Measurements from ENCODE around the gene VMP1. TPM values are rescaled to one million over a fixed set of nuclear protein-coding genes. Genes with fewer than 3 reads are reported as not detected.
"Not testable (repeated sequence)": the region's sequence is repeated elsewhere in the genome, so short reads cannot be mapped to it uniquely, and the experiment has no call there.

VMP1 gene
- total RNA-seq, 1 experiment from 2014 or later: 107 TPM

DNA sequence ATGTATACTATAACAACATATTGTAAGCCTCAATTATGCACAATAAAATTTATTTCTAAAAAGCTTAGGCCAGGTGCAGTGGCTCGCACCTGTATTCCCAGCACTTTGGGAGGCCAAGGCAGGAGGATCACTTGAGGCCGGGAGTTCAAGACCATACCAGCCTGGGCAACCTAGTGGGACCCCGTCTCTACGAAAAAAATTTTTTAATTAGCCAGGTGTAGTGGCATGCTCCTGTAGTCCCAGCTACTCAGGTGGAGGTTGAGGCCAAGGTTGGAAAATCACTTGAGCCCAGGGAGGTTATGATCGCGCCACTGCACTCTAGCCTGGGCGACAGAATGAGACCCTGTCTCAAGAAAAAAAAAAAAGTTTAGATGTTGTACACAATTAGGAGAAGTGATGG, 45.5 kb downstream of the VMP1 start:
- intact Hi-C loops (cut with micrococcal nuclease; ENCODE audit: unreplicated experiment): loop anchor here (1.0 to 2.0 kb wide), 2 partner anchors 86 to 106 kb away; no protein-coding TSS in a partner anchor
- no peaks in the 10 kb centered on the region for H3K27me3 ChIP-seq (replicated peaks; ENCODE audit: insufficient read depth, low read depth, low read length, poor library complexity)
- H3K27ac ChIP-seq (ENCODE audit: low read depth, low read length, poor library complexity, severe bottlenecking): no peak overlapping the region
- BruUV-seq (replicated peaks): no TSS peak
- POLR2A ChIA-PET (ENCODE audit: low non-redundant PET): no interaction called here
- H3K4me3 ChIP-seq (ENCODE audit: low read depth, low read length, poor library complexity, severe bottlenecking): no peak overlapping the region
- no peak for TF ChIP-seq EZH2 (IDR thresholded peaks at IDR 0.05; ENCODE audit: borderline replicate concordance, low read depth, low read length, poor library complexity, severe bottlenecking)
- TF ChIP-seq, protein P1, sequence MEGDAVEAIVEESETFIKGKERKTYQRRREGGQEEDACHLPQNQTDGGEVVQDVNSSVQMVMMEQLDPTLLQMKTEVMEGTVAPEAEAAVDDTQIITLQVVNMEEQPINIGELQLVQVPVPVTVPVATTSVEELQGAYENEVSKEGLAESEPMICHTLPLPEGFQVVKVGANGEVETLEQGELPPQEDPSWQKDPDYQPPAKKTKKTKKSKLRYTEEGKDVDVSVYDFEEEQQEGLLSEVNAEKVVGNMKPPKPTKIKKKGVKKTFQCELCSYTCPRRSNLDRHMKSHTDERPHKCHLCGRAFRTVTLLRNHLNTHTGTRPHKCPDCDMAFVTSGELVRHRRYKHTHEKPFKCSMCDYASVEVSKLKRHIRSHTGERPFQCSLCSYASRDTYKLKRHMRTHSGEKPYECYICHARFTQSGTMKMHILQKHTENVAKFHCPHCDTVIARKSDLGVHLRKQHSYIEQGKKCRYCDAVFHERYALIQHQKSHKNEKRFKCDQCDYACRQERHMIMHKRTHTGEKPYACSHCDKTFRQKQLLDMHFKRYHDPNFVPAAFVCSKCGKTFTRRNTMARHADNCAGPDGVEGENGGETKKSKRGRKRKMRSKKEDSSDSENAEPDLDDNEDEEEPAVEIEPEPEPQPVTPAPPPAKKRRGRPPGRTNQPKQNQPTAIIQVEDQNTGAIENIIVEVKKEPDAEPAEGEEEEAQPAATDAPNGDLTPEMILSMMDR (conservative IDR thresholded peaks at IDR 0.05; ENCODE audit: low read depth, low read length): no peak
- no peak for DNase-seq (ENCODE audit: low spot score)
- CTCF ChIA-PET: interaction anchor here (0.6 to 2.9 kb wide), 3 partner anchors 68 to 187 kb away, joined by 6 to 24 read pairs (median 13); no protein-coding TSS in a partner anchor
- H3K36me3 ChIP-seq (ENCODE audit: insufficient read depth, low read length, poor library complexity, severe bottlenecking): no peaks in the 10 kb centered on the region
- peaks cover 26% of the 10 kb centered on the region for H3K4me1 ChIP-seq (ENCODE audit: insufficient read depth, low read length, poor library complexity, severe bottlenecking)
- no peaks in the 10 kb centered on the region for H3K9me3 ChIP-seq (ENCODE audit: low read depth, low read length, poor library complexity, severe bottlenecking)

- no peaks in the 10 kb centered on the region for H3K27me3 ChIP-seq (replicated peaks; ENCODE audit: insufficient read depth, low read depth, low read length, poor library complexity)
- intact Hi-C loops (cut with micrococcal nuclease; ENCODE audit: unreplicated experiment): loop anchor here (1.0 to 2.0 kb wide), 2 partner anchors 86 to 105 kb away; no protein-coding TSS in a partner anchor
- CTCF ChIA-PET: interaction anchor here (0.5 to 2.9 kb wide), 6 partner anchors 21 to 388 kb away, joined by 3 to 24 read pairs (median 4); no protein-coding TSS in a partner anchor
- H3K4me3 ChIP-seq (ENCODE audit: low read depth, low read length, poor library complexity, severe bottlenecking): no peak overlapping the region
- no peaks in the 10 kb centered on the region for H3K36me3 ChIP-seq (ENCODE audit: insufficient read depth, low read length, poor library complexity, severe bottlenecking)
- TSS peak; percentile 64 for BruUV-seq (replicated peaks)
- peaks cover 2% of the 10 kb centered on the region for H3K9me3 ChIP-seq (ENCODE audit: low read depth, low read length, poor library complexity, severe bottlenecking)
- H3K27ac ChIP-seq (ENCODE audit: low read depth, low read length, poor library complexity, severe bottlenecking): peak overlapping the region; percentile 72
- peak; percentile 92 for DNase-seq (ENCODE audit: low spot score)
- peaks cover 26% of the 10 kb centered on the region for H3K4me1 ChIP-seq (ENCODE audit: insufficient read depth, low read length, poor library complexity, severe bottlenecking)
- POLR2A ChIA-PET (ENCODE audit: low non-redundant PET): interaction anchor here (0.9 kb wide), 1 partner anchor 94 kb away, joined by 3 read pairs; no protein-coding TSS in a partner anchor
- no peak for TF ChIP-seq EZH2 (IDR thresholded peaks at IDR 0.05; ENCODE audit: borderline replicate concordance, low read depth, low read length, poor library complexity, severe bottlenecking)
- TF ChIP-seq, protein P1 (conservative IDR thresholded peaks at IDR 0.05; ENCODE audit: low read depth, low read length): peak; percentile 79
Measured at GRCh38 chr17:59753522-59754467, 46.3 kb downstream of the VMP1 start.

- Histone ChIP-seq H3K4me1 (ENCODE audit: insufficient read depth, low read length, poor library complexity, severe bottlenecking) (peaks cover 24% of the 10 kb centered on the region), H3K4me3 (ENCODE audit: low read depth, low read length, poor library complexity, severe bottlenecking) (no peak overlapping the region), H3K36me3 (ENCODE audit: insufficient read depth, low read length, poor library complexity, severe bottlenecking) (no peaks in the 10 kb centered on the region), H3K9me3 (ENCODE audit: low read depth, low read length, poor library complexity, severe bottlenecking) (peaks cover 9% of the 10 kb centered on the region), H3K27me3 (replicated peaks; ENCODE audit: insufficient read depth, low read depth, low read length, poor library complexity) (no peaks in the 10 kb centered on the region), H3K27ac (ENCODE audit: low read depth, low read length, poor library complexity, severe bottlenecking) (peak overlapping the region; percentile 72)
- peak; percentile 84 for DNase-seq (ENCODE audit: low spot score)
- BruUV-seq (replicated peaks): no TSS peak
- TF ChIP-seq, protein P1 (conservative IDR thresholded peaks at IDR 0.05; ENCODE audit: low read depth, low read length): no peak
- TF ChIP-seq EZH2 (IDR thresholded peaks at IDR 0.05; ENCODE audit: borderline replicate concordance, low read depth, low read length, poor library complexity, severe bottlenecking): no peak
- ChIA-PET CTCF (interaction anchor here (0.5 to 2.9 kb wide), 7 partner anchors 20 to 388 kb away, joined by 3 to 24 read pairs (median 4); no protein-coding TSS in a partner anchor), POLR2A (ENCODE audit: low non-redundant PET) (interaction anchor here (0.9 kb wide), 1 partner anchor 93 kb away, joined by 3 read pairs; no protein-coding TSS in a partner anchor)
- intact Hi-C loops (cut with micrococcal nuclease; ENCODE audit: unreplicated experiment): no loop called here
Measured at GRCh38 chr17:59754552-59754951, 47.1 kb downstream of the VMP1 start.

DNA sequence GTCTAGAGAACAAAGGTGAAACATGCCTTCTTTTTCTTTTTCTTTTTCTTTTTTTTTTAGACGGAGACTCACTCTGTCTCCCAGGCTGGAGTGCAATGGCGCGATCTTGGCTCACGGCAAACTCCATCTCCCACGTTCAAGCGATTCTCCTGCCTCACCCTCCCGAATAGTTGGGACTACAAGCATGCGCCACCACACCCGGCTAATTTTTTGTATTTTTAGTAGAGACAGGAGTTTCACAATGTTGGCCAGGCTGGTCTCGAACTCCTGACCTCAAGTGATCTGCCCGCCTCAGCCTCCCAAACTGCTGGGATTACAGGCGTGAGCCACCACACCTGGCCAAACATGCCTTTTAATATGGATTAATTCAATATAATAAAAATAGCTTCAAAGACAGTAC, 47.6 kb downstream of the VMP1 start:
- intact Hi-C loops (cut with micrococcal nuclease; ENCODE audit: unreplicated experiment); DNase-seq (ENCODE audit: low spot score); H3K36me3 ChIP-seq (ENCODE audit: insufficient read depth, low read length, poor library complexity, severe bottlenecking); POLR2A ChIA-PET (ENCODE audit: low non-redundant PET); H3K27me3 ChIP-seq (replicated peaks; ENCODE audit: insufficient read depth, low read depth, low read length, poor library complexity); BruUV-seq (replicated peaks); H3K4me3 ChIP-seq (ENCODE audit: low read depth, low read length, poor library complexity, severe bottlenecking): not testable (repeated sequence)
- Histone ChIP-seq H3K9me3 (ENCODE audit: low read depth, low read length, poor library complexity, severe bottlenecking) (peaks cover 14% of the 10 kb centered on the region), H3K27ac (ENCODE audit: low read depth, low read length, poor library complexity, severe bottlenecking) (peak overlapping the region; percentile 72), H3K4me1 (ENCODE audit: insufficient read depth, low read length, poor library complexity, severe bottlenecking) (peaks cover 19% of the 10 kb centered on the region)
- CTCF ChIA-PET: interaction anchor here (0.6 to 2.9 kb wide), 3 partner anchors 77 to 88 kb away, joined by 3 to 24 read pairs (median 4); no protein-coding TSS in a partner anchor

Measured in A673 (cell line).